Measurements from ENCODE around the gene PTPRG. TPM values are rescaled to one million over a fixed set of nuclear protein-coding genes. Genes with fewer than 3 reads are reported as not detected.

The PTPRG gene
- total RNA-seq, 1 donor from 2014 or later, result 25.2 TPM

GRCh38 chr3:61727435-61727834, 166.1 kb downstream of the PTPRG start:
- Histone ChIP-seq H3K27me3 (ENCODE audit: control insufficient read depth, insufficient read depth, low read length) (no peaks in the 10 kb centered on the region), H3K36me3 (ENCODE audit: control insufficient read depth, insufficient read depth, low read length) (no peaks in the 10 kb centered on the region), H3K4me3 (ENCODE audit: low read depth, low read length) (no peak overlapping the region)
- no peak for TF ChIP-seq CTCF (IDR thresholded peaks at IDR 0.05; ENCODE audit: insufficient read depth, low read length, poor library complexity, severe bottlenecking)
- DNase-seq (ENCODE audit: low read depth), result no peak

GRCh38 chr3:61729038-61729634, 167.8 kb downstream of the PTPRG start:
- Histone ChIP-seq H3K36me3 (ENCODE audit: control insufficient read depth, insufficient read depth, low read length) (no peaks in the 10 kb centered on the region), H3K27me3 (ENCODE audit: control insufficient read depth, insufficient read depth, low read length) (no peaks in the 10 kb centered on the region), H3K4me3 (ENCODE audit: low read depth, low read length) (no peak overlapping the region)
- TF ChIP-seq CTCF (IDR thresholded peaks at IDR 0.05; ENCODE audit: insufficient read depth, low read length, poor library complexity, severe bottlenecking), result no peak
- no peak for DNase-seq (ENCODE audit: low read depth)

GRCh38 chr3:61730056-61730455, 168.7 kb downstream of the PTPRG start:
- Histone ChIP-seq H3K4me3 (ENCODE audit: low read depth, low read length) (no peak overlapping the region), H3K36me3 (ENCODE audit: control insufficient read depth, insufficient read depth, low read length) (no peaks in the 10 kb centered on the region), H3K27me3 (ENCODE audit: control insufficient read depth, insufficient read depth, low read length) (no peaks in the 10 kb centered on the region)
- DNase-seq (ENCODE audit: low read depth), result no peak
- TF ChIP-seq CTCF (IDR thresholded peaks at IDR 0.05; ENCODE audit: insufficient read depth, low read length, poor library complexity, severe bottlenecking), result no peak

GRCh38 chr3:61730577-61731231, 169.3 kb downstream of the PTPRG start:
- no peaks in the 10 kb centered on the region for H3K27me3 ChIP-seq (ENCODE audit: control insufficient read depth, insufficient read depth, low read length)
- TF ChIP-seq CTCF (IDR thresholded peaks at IDR 0.05; ENCODE audit: insufficient read depth, low read length, poor library complexity, severe bottlenecking), result no peak
- DNase-seq (ENCODE audit: low read depth), result no peak
- H3K36me3 ChIP-seq (ENCODE audit: control insufficient read depth, insufficient read depth, low read length), result no peaks in the 10 kb centered on the region
- H3K4me3 ChIP-seq (ENCODE audit: low read depth, low read length), result no peak overlapping the region

GRCh38 chr3:61733000-61733399, 171.6 kb downstream of the PTPRG start:
- no peaks in the 10 kb centered on the region for H3K36me3 ChIP-seq (ENCODE audit: control insufficient read depth, insufficient read depth, low read length)
- no peak for TF ChIP-seq CTCF (IDR thresholded peaks at IDR 0.05; ENCODE audit: insufficient read depth, low read length, poor library complexity, severe bottlenecking)
- no peaks in the 10 kb centered on the region for H3K27me3 ChIP-seq (ENCODE audit: control insufficient read depth, insufficient read depth, low read length)
- no peak overlapping the region for H3K4me3 ChIP-seq (ENCODE audit: low read depth, low read length)
- DNase-seq (ENCODE audit: low read depth), result no peak

- DNase-seq (ENCODE audit: low read depth), result no peak
- H3K27me3 ChIP-seq (ENCODE audit: control insufficient read depth, insufficient read depth, low read length), result no peaks in the 10 kb centered on the region
- H3K4me3 ChIP-seq (ENCODE audit: low read depth, low read length), result no peak overlapping the region
- H3K36me3 ChIP-seq (ENCODE audit: control insufficient read depth, insufficient read depth, low read length), result no peaks in the 10 kb centered on the region
- TF ChIP-seq CTCF (IDR thresholded peaks at IDR 0.05; ENCODE audit: insufficient read depth, low read length, poor library complexity, severe bottlenecking), result no peak
Measured at GRCh38 chr3:61733876-61734275, 172.5 kb downstream of the PTPRG start.
